GM18508 (cell line): ENCODE measurements around the gene LDLRAD3.

Source experiments
- ATAC-seq: cut with Tn5 transposase; IDR thresholded peaks from one replicate; pipeline ENCODE4 v1.9.1; 2021; ENCODE audit warnings: moderate number of reproducible peaks; ENCODE audit not compliant: insufficient read depth, unreplicated experiment

The LDLRAD3 gene

GRCh38 chr11:36066891-36067290 is 123.0 kb downstream of the LDLRAD3 start:
- ATAC-seq: no peak

DNA sequence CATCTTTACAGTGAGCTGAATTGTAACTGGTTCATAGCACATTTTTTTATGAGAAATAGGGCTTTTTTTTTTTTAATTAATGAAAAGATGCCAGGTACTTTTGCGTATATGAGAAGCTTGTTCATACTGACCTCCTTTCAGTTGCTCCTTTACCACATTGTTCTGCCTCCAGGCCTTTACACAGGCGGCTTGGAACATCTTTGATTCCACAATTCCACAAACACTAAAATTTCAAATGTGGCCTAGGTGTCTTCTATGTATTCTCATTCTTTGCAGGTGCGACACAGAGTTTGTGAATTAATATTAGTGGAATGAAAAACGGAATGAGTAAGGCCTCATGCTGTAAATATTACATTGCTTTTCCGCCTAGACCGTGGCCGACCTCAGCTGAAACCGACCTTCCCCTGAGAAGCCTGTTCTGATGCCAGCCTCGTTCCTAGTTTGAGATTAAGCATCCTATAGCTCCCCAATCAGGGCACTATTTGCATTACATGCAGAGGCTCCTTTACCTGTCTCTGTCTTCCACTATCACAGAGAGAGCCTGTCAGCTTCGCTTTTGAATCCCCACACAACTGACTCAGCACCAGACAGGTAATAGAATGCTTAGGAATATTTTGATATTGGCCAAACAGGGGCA is 125.8 kb downstream of the LDLRAD3 start:
- ATAC-seq: no peak

- ATAC-seq: no peak
Measured at GRCh38 chr11:36070213-36070953, 126.5 kb downstream of the LDLRAD3 start.

- no peak for ATAC-seq
Measured at GRCh38 chr11:36070954-36071330, 127.1 kb downstream of the LDLRAD3 start.

GRCh38 chr11:36071917-36072500 is 128.1 kb downstream of the LDLRAD3 start:
- no peak for ATAC-seq

- ATAC-seq: no peak
Measured at GRCh38 chr11:36073411-36074203, 129.7 kb downstream of the LDLRAD3 start.

GRCh38 chr11:36074941-36075431 is 131.1 kb downstream of the LDLRAD3 start:
- ATAC-seq: no peak

DNA sequence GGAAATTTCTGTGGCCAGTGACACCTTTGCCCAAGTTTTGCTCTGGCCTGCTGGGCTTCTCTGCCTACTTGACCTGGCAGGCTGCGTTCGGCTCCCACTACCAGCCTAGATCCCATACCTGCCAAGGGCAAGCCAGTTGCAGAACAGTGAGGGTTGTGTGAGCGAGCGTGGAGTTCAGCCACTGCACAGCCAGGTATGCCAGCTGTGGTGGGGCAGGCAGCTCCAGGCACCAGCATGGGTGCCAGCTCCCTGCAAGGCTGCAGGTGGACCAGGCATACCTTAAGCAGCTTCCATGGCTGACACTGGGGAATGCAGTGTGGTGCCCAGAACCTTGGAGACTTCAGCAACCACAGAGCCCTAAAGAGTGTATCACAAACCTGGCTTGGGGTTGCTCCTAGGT is 133.5 kb downstream of the LDLRAD3 start:
- no peak for ATAC-seq

- no peak for ATAC-seq
Measured at GRCh38 chr11:36077886-36078685, 134.2 kb downstream of the LDLRAD3 start.

DNA sequence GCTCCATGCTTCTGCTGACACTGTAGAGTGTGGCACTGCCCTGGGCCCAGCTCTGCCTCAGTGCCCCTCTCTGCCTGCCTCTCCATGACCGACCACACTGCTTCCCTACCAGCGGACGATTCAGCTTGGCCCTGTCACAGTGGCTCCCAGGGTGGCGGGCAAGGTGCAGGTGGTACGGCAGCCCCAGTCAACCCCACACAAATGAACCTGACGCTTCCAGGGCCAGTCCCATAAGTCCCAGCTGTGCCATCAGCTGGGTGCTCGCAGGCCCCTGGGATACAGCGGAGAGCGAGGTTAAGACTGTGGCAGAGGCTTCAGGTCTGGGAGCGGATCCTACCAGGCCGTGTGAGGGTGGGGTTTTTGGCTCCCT is 134.8 kb downstream of the LDLRAD3 start:
- no peak for ATAC-seq

DNA sequence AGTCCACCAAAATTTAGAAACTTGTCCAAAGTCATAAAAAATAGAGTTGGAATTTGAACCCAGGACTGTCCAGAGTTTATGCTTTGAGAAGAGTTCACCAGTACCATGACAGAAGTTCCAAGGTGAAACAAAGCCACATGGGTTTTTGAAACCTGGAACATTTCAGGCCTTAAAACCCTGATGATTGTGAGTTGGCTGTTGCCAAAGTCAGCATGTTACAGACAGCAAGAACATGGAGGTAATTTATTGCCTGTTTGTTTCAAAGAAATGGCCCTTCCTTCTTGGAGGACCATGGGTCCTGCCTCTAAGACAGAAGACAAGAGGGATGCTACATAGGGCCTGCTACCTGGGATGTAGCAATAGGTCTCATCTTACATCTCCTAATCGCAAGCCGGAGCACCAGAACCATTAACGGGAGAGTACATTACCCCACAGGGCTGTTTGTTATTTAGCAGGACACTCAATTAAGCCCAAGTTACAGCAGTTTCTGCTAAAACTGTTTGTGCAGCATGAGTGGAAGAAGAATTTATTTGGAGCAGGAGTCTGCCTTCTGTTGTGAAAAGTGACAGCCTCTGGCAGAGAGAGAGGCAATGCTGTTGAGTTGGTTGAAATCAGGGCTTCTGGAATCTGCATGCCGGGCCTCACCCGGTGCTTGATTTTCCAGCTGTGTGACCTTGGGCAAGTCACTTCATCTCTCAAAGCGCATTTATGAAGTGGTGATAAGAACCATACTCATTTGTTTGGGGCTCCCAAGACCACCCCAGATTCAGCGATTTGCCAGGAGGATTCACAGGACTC is 136.2 kb downstream of the LDLRAD3 start:
- ATAC-seq: no peak

- no peak for ATAC-seq
Measured at GRCh38 chr11:36081274-36081945, 137.5 kb downstream of the LDLRAD3 start.

DNA sequence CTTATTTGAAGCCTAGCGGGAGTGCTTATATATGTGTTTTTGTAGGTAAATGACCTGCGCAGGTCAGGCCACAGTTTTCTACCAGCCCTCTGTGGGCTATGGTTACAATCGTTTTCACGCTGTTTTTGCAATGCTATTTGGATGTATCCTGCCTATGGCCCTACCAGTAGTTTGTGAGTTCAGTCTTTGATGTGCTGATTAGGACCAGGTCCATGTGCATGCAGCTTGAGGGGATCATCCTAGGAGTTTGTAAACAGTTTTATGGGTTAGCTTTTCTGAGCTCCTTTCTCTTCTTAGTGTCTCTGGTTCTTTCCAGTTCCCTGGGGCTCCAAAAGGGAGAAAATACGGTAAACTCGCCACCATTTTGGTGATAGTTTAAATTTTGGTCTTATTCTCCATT is 142.5 kb downstream of the LDLRAD3 start:
- ATAC-seq: no peak

DNA sequence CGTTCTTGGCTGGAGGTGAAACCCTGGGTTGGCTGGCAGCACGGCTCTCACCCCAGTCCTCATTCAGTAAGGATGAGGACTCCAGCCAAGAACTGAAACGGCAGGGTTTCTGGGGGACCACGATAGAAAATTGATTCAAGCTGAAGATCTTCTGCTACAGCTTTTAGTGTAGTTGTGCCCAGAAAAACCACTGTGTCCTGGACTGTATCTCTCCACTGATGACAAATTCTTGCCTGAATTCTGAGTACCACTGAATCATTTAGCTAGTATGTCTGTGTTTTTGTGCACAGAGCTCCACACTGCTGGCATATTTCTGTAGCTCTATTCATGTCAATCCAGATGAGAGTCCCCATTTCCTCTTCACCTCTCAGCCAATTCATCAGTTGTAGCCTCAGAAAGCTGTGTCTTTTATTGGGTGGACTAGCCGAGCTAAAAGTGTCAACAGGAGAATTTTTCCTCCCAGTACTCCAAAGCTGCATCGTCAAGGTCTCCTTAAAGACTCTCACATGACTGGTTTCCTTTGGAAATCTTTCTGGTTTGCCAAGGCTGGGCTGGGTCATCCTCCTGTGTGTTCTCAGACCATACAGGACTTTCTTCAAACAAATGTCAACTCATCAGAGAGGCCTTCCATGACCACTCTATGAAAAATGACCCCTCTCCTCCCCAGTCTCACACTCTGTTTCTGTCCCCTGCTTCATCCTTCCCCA is 144.6 kb downstream of the LDLRAD3 start:
- ATAC-seq: no peak

GRCh38 chr11:36089920-36090319 is 146.1 kb downstream of the LDLRAD3 start:
- ATAC-seq: no peak

DNA sequence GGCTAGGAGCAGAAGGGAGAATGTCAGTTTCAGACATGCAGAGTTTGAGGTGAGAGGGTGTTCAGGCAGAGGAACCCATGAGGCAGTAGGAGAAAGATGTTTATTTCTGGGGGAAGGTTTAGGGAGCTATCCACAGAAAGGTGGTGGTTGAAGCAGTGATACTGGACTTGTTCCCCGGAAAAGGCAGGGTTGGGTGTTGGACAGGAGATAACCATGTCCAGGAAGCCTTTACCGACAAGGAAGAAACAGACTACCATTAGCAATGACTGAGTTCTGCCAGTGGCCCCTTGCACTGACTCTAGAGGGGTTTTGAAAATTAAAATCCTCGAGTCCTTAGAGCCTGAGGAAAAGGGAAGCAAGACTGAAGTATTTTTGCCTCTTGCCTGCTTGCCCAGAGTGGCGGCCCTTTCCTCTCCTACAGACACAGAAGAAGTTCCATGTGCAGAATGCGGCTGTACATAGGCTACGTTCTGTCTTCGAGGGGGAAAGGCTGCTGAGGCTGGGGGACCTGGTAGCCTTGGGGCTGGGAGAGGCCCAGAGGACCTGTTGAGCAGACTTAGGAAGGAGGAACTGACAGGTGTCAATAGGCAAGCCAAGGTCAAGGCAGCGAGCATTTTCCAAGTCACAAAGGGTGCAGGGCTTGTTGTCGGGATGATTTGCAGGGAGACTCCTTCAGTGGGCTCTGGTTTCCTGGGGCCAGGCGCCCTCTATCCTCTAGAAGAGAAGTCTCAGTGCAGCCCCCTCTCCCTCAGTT is 146.7 kb downstream of the LDLRAD3 start:
- ATAC-seq: no peak

DNA sequence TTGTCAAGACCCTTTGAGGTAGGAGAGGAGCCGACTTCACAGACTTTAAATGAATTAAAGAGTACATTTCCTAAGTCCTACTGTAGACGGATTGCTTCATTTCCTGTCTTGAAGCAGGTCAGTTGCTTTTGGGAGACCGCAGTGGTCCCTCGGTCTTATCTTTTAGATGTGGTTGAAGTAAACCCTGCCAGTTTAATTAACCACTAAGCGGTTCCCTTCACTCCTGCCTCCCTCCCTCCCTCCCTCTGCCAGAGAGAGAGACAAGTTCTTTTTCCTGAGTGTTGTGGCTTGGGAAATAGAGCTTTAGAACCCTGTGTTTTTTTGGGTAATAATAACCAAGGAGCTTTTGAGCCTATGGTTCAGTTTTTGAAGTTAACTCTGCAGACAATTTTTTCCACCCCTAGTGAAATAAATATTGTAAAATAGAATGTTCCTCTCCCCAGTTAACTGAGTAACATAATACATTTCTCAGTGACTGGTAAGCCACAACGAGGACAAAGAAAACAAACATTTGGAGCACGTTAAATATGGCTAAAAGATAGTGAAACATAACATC is 147.5 kb downstream of the LDLRAD3 start:
- no peak for ATAC-seq
